ENCODE results near the gene PAN3. TPM values are rescaled to one million over a fixed set of nuclear protein-coding genes. Genes with fewer than 3 reads are reported as not detected.

PAN3 gene
- total RNA-seq, 4 donors from 2014 or later, result 49.5 to 74.0 (median 54.4) TPM

DNA sequence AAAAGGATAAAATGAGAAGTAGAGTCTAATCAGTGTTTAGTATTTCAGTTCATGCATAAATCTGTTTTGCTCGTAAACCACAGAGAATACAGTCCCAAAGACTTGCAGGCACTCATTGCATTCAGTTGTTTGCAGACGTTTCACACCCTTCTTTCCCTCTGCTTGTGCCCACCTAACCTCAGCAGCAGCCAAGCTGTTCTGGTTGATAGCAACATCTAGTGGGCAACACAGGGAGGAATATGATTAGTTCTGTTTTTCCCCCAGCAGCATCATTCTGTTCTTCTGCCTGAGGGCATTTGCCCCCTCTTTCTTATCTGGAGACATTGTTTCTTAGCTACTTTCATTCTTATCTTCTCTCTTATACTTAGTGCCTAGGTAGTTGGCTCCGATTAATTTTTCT, 135.6 kb downstream of the PAN3 start:
- Histone ChIP-seq H3K27ac (no peak overlapping the region), H3K4me1 (no peaks in the 10 kb centered on the region), H3K9me3 (no peaks in the 10 kb centered on the region), H3K36me3 (no peaks in the 10 kb centered on the region), H3K4me3 (replicated peaks in 1 of 3) (no peak overlapping the region), H3K27me3 (no peaks in the 10 kb centered on the region)
- no peak for DNase-seq
- no peak for TF ChIP-seq POLR2A (IDR thresholded peaks at IDR 0.05)
- TF ChIP-seq, protein P1, sequence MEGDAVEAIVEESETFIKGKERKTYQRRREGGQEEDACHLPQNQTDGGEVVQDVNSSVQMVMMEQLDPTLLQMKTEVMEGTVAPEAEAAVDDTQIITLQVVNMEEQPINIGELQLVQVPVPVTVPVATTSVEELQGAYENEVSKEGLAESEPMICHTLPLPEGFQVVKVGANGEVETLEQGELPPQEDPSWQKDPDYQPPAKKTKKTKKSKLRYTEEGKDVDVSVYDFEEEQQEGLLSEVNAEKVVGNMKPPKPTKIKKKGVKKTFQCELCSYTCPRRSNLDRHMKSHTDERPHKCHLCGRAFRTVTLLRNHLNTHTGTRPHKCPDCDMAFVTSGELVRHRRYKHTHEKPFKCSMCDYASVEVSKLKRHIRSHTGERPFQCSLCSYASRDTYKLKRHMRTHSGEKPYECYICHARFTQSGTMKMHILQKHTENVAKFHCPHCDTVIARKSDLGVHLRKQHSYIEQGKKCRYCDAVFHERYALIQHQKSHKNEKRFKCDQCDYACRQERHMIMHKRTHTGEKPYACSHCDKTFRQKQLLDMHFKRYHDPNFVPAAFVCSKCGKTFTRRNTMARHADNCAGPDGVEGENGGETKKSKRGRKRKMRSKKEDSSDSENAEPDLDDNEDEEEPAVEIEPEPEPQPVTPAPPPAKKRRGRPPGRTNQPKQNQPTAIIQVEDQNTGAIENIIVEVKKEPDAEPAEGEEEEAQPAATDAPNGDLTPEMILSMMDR (IDR thresholded peaks at IDR 0.05), result no peak
- 83 to 84% methylated on average over 3 of the region's 3 CpGs for WGBS, 2 donors
- intact Hi-C loops (cut with DNase I), result no loop called here

DNA sequence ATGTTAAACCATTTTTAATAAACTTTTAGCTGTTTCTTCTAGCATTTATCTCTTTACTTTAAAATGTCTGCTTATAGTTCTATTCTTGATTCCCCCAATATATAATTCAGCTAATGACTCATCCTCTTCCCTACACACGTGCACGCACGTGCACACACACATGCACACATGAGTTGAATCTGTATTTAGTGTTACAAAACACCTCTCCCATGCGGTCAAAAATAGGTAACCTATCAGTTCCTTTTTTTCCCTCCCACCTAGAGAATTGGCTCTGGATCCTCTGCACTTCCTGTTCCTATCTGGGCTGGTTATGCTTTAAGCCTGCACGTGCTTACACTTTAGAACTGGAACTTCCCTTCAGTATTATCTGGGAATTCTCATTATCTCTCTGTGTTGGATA, 144.1 kb downstream of the PAN3 start:
- no peaks in the 10 kb centered on the region for H3K4me1 ChIP-seq

DNA sequence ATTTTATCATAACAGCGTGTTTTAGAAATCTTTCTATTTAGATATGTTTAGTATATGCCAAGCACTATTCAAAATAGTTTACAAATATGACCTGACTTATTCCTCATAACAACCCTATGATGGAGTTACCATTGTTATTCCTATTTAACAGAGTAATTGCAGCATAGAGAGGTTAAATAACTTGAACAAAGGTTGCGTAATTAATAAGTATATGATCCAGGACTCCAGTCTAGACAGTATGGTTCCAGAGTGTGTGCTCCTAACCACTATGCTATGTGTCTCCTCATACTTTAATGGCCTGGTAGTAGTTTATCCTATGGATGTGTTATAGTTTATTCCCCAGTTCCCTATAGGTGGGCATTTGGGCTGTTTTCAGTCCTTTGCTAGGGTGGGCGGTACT, 145.3 kb downstream of the PAN3 start:
- WGBS, 2 donors, result 98% methylated on average over 3 of the region's 3 CpGs
- intact Hi-C loops (cut with DNase I), result no loop called here

More for the DNA sequence above, 144.1 kb downstream of the PAN3 start:
- no peak overlapping the region for H3K4me3 ChIP-seq (replicated peaks in 1 of 3)
- TF ChIP-seq, protein P1 (IDR thresholded peaks at IDR 0.05), result no peak
- TF ChIP-seq POLR2A (IDR thresholded peaks at IDR 0.05), result no peak
- H3K9me3 ChIP-seq, result no peaks in the 10 kb centered on the region
- H3K27ac ChIP-seq, result no peak overlapping the region
- no peaks in the 10 kb centered on the region for H3K27me3 ChIP-seq
- intact Hi-C loops (cut with DNase I), result no loop called here
- DNase-seq, result no peak
- H3K36me3 ChIP-seq, result peaks cover 8 to 28% of the 10 kb centered on the region in 2 donors
- WGBS, 2 donors, result 81 to 87% methylated on average over 5 of the region's 5 CpGs

DNA sequence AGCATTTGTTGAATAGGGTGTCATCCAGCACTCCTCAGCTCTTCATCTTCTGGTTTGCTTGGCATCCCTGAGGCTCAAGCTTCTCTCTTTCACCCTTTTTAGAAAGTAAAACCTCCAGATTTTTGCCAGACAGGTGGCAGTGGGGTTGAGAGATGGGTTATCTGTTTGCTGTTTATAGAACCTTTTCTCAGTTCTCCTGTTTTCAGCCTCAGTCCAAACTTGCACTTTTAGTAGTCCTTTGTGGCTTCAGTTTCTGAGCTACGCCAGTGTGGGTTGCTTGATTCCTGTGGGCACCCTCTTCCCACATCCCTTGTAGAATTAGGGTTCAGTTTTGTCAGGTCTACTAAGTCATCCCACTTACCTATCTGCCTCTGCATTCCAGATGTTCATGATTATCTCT, 147.9 kb downstream of the PAN3 start:
- DNase-seq, result no peak
- intact Hi-C loops (cut with DNase I), result no loop called here
- TF ChIP-seq, protein P1 (IDR thresholded peaks at IDR 0.05), result no peak
- TF ChIP-seq POLR2A (IDR thresholded peaks at IDR 0.05), result no peak
- no peaks in the 10 kb centered on the region for H3K4me1 ChIP-seq
- no peak overlapping the region for H3K4me3 ChIP-seq (replicated peaks in 1 of 3)
- no peak overlapping the region for H3K27ac ChIP-seq
- H3K27me3 ChIP-seq, result no peaks in the 10 kb centered on the region
- 97% methylated on average over 1 of the region's 1 CpG for WGBS, 2 donors
- H3K9me3 ChIP-seq, result no peaks in the 10 kb centered on the region
- H3K36me3 ChIP-seq, result peaks cover 6 to 28% of the 10 kb centered on the region in 2 donors

More for the DNA sequence above, 145.3 kb downstream of the PAN3 start:
- Histone ChIP-seq H3K27me3 (no peaks in the 10 kb centered on the region), H3K4me3 (replicated peaks in 1 of 3) (no peak overlapping the region), H3K36me3 (peaks cover 8 to 34% of the 10 kb centered on the region in 2 donors), H3K4me1 (no peaks in the 10 kb centered on the region), H3K27ac (no peak overlapping the region), H3K9me3 (no peaks in the 10 kb centered on the region)
- no peak for TF ChIP-seq POLR2A (IDR thresholded peaks at IDR 0.05)
- TF ChIP-seq, protein P1 (IDR thresholded peaks at IDR 0.05), result no peak
- DNase-seq, result no peak

DNA sequence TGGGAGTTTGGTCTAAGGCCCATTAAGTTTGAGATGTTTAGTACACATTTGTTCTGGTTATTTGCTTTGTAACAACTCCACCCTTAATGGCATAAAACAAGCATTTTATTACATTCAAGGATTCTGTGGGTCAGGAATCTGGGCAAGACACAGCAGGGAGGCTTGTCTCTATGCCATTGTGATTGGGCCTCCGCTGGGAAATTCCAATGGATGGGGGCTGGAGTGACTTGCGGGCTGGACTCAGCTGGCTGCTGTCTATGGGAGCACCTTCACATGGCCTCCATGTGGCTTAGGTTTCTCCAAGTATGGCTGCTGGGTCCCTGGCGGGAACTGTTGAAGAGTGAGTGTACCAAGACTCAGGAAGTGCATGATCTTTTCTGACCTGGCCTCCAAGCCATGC, 159.0 kb downstream of the PAN3 start:
- Histone ChIP-seq H3K4me1 (no peaks in the 10 kb centered on the region), H3K4me3 (replicated peaks in 1 of 3) (no peak overlapping the region), H3K27ac (no peak overlapping the region), H3K9me3 (no peaks in the 10 kb centered on the region), H3K36me3 (peaks cover 5 to 20% of the 10 kb centered on the region in 2 donors), H3K27me3 (no peaks in the 10 kb centered on the region)
- TF ChIP-seq, protein P1 (IDR thresholded peaks at IDR 0.05), result no peak
- TF ChIP-seq POLR2A (IDR thresholded peaks at IDR 0.05), result no peak
- no peak for DNase-seq
- WGBS, 2 donors, result 87 to 90% methylated on average over 3 of the region's 3 CpGs
- intact Hi-C loops (cut with DNase I), result no loop called here
